NT2/D1 (cell line): ENCODE results near the gene MAJIN.
A peak's percentile ranks its signal among the peaks of the same experiment; 100 is the strongest.

ENCODE experiments used
- DNase-seq: peaks from one replicate; pipeline ENCODE4 v3.0.0-alpha.2; 2011; ENCODE audit warnings: low read depth, low spot score
- H3K27me3 ChIP-seq: 2 replicates; pipeline ENCODE4 v1.6.0; 2011; ENCODE audit warnings: mild to moderate bottlenecking; ENCODE audit not compliant: insufficient read length, insufficient read depth
- H3K36me3 ChIP-seq: 2 replicates; pipeline ENCODE4 v1.6.1; 2011; ENCODE audit warnings: mild to moderate bottlenecking, low read length, mixed read lengths; ENCODE audit not compliant: insufficient read depth, insufficient read length
- H3K4me1 ChIP-seq: 2 replicates; pipeline ENCODE4 v1.5.1; 2011; ENCODE audit not compliant: insufficient read depth, insufficient read length
- H3K4me3 ChIP-seq: 2 replicates; pipeline ENCODE4 v1.5.1; 2011; ENCODE audit warnings: low read depth; ENCODE audit not compliant: insufficient read length
- H3K9ac ChIP-seq: 2 replicates; pipeline ENCODE4 v1.6.0; 2011; ENCODE audit warnings: low read depth; ENCODE audit not compliant: insufficient read length
- H3K9me3 ChIP-seq: 2 replicates; pipeline ENCODE4 v1.5.1; 2011; ENCODE audit warnings: mild to moderate bottlenecking, low read length; ENCODE audit not compliant: insufficient read depth
- SUZ12 ChIP-seq: IDR thresholded peaks from 2 replicates; pipeline ENCODE4 v1.6.1; 2011; ENCODE audit not compliant: insufficient read length, insufficient read depth; ENCODE audit errors: extremely low read depth
- YY1 ChIP-seq: IDR thresholded peaks from 2 replicates; pipeline ENCODE4 v1.6.1; 2011; ENCODE audit not compliant: insufficient read length, insufficient read depth
- ZNF274 ChIP-seq: IDR thresholded peaks from 2 replicates; pipeline ENCODE4 v1.6.1; 2011; ENCODE audit warnings: mild to moderate bottlenecking, low read depth, low read length

Gene MAJIN

DNA sequence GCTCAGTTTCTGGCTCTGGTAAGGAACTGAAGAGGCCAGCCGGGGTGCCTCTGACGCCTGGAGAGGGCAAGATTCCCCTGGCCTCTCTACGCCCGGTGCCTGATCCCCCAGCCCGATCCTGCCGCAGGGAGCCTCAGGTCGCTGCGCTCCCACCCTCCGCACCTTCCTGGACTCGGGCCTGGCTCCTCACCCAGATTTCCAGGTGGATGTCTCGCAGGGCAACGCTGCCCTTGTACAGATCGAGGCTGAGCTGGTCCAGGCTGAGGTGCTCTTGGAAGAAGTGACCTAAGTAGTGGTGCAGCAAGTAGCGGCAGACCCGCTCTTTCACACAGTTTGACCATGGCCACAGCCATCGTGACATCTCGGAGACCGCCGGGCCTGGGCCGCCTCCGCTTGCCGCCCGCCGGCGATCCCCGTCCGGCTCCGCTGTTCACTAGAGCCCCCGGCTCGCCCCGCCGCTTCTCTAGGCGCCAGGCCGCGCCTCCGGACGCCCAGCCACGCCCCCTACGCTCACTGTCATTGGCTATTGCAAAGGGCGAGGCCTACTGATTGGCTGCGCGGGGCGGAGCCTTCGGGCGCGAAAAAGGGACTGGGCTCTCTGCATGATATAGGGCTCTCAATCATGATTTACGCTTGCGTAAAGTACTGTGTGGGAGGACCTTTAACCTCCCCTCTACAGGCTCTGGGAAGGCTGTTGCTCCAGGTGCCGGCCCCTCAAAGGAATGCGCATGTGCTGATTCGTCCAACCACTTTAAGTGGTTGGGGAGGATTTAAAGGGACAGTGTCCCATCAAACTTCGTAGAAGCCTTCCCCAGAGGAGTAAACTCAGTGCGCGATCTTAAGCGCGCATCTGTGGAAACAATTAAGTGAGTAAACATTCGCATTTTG, 54.9 kb downstream of the MAJIN start, which contains the start of gene ATG2A:
ATG2A (minus strand) TSS at position 435 of the 888 bp plus-strand sequence; CDS start at position 361, 74 bp downstream.
- peak; percentile 98 for DNase-seq
- Histone ChIP-seq H3K36me3 (peaks cover 23% of the 10 kb centered on the region), H3K4me3 (peak within 1 kb of the TSS; percentile 87), H3K9me3 (no peaks in the 10 kb centered on the region), H3K27me3 (no peaks in the 10 kb centered on the region), H3K9ac (peak within 1 kb of the TSS; percentile 92), H3K4me1 (no peaks in the 10 kb centered on the region)
- no peak for TF ChIP-seq ZNF274
- no peak for TF ChIP-seq YY1
- TF ChIP-seq SUZ12, result no peak

DNA sequence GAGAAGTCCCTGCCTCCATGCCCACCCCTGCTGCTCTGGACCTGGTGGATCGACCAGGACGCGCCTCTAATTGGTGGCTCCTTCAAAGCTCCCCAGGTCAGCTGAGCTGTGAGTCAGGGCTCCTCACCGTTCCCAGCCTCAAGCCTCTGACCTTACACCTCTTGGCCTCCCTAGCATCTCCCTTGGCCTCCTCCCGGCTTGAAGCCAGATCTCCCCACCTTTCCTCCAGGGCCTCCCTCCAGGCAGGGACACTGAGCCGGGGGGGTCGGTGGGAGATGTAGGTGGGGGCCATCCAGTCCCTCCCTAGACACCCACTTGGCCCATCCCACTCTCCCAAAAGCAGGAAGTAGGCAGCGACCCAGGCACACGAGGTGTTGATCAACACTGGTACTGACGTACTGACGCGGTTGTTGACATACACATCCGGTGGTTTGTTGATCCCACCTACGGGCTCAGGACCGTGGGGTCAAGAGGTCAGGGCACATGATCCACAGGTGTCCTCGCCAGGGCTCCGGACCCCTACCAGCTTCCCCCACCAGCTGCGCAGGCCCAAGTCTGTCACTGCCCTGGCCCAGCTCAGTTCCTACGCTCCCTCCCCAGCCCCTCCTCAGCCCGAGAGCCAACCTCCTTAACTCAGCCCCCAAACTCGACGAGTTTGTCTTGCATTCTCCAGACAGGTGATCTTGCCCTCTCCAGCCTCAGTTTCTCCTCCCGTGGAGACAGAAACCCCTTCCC, 55.7 kb downstream of the MAJIN start:
- no peak for DNase-seq
- Histone ChIP-seq H3K9ac (peak overlapping the region; percentile 92), H3K4me1 (no peaks in the 10 kb centered on the region), H3K36me3 (peaks cover 31% of the 10 kb centered on the region), H3K27me3 (no peaks in the 10 kb centered on the region), H3K9me3 (no peaks in the 10 kb centered on the region), H3K4me3 (peak overlapping the region; percentile 87)
- TF ChIP-seq YY1, result no peak
- TF ChIP-seq ZNF274, result no peak
- TF ChIP-seq SUZ12, result no peak

DNA sequence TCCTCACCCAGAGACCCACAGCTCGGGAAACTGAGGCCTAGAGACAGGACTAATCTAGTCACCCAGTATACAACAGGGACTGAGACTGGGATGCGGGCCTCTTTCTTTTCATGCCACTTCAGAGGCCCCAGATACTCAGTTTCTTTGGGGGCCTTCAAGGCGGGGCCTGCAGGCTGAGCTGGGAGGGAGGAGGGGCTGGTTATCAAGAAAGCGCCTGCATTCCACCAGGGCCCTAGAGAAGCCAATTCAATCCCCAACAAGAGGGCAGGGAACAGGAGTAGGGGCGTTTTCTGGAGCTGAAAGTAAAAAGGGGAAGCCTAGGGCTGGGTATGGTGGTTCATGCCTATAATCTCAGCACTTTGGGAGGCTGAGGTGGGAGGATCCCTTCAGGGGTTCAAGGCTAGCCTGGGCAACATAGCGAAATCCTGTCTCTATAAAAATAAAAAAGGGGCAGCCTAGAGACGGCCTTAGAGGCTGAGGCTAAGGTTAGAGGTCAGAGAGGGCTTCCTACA, 56.5 kb downstream of the MAJIN start:
- H3K4me3 ChIP-seq, result no peak overlapping the region
- peak overlapping the region; percentile 92 for H3K9ac ChIP-seq
- no peak for TF ChIP-seq SUZ12
- TF ChIP-seq ZNF274, result no peak
- no peak for TF ChIP-seq YY1
- H3K4me1 ChIP-seq, result no peaks in the 10 kb centered on the region
- H3K9me3 ChIP-seq, result no peaks in the 10 kb centered on the region
- peaks cover 38% of the 10 kb centered on the region for H3K36me3 ChIP-seq
- no peak for DNase-seq
- H3K27me3 ChIP-seq, result no peaks in the 10 kb centered on the region

DNA sequence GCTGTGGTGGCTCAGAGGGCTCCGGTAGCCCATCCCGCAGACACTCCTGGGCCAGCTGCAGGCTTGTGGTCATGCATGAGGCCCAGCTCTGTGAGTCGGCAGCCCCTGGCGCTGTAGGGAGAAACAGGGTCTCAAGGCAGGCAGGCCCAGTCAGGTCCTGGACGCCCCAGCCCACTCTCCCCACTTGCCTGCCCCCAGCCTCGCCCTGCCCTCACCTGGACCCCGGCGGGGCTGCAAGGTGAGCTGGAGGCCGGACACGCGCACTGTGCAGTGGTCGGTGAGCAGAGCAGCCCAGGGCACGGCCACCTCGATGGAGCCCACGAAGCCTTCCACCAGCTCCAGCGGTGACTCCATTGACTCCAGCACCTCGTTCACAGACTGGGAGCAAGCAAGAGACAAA, 57.8 kb downstream of the MAJIN start:
- H3K36me3 ChIP-seq, result peaks cover 51% of the 10 kb centered on the region
- no peaks in the 10 kb centered on the region for H3K9me3 ChIP-seq
- no peaks in the 10 kb centered on the region for H3K4me1 ChIP-seq
- no peak for TF ChIP-seq ZNF274
- no peak for TF ChIP-seq SUZ12
- no peak for TF ChIP-seq YY1
- DNase-seq, result no peak
- no peak overlapping the region for H3K4me3 ChIP-seq
- H3K9ac ChIP-seq, result no peak overlapping the region
- no peaks in the 10 kb centered on the region for H3K27me3 ChIP-seq

DNA sequence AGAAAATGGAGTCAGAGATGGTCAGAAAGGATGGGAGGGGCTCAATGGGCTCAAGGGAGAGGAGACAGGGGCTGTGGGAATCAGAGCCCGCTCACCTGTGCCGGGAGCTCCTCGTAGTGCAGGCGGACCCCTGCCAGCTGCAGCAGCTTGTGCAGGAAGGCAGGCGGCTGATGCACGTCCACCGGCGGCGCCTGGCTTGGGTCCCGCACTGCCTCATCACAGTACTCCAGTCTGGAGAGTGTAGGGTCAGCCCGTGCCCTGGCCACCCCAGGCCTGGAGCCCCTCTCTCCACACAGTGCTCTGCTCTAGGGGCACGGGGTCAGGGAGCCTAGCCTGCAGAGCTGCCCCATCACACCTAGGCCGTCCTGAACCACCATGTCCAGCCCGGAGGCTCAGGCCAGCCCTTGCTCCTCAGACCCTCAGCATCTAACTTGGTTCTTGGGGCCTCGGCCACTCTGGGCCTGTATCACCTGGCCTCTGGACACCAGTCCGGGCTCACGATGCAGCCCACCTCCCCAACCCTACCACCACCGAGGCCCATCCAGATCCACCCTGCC, 58.7 kb downstream of the MAJIN start:
- no peak for TF ChIP-seq SUZ12
- no peak for TF ChIP-seq YY1
- no peak for TF ChIP-seq ZNF274

DNA sequence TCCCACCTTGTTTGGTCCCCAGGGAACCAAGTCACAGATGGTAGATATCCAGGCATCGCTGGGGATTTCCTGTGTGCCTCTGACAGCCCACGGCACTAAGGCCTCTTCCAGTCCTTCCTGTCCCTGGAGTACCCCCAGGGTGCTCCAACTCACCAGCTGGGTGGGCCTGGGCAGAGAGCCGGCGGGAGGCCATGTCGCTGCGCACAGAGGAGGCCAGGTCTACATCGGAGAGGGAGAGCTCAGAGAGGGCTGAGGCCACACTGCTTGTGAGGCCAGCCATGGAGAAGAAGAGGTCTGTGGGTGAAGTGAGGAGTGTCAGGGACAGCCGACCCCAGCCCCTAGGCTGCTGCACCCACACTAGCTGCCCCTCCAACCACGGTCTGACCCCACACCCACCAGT, 60.2 kb downstream of the MAJIN start:
- Histone ChIP-seq H3K4me3 (no peak overlapping the region), H3K9me3 (no peaks in the 10 kb centered on the region), H3K27me3 (no peaks in the 10 kb centered on the region), H3K9ac (no peak overlapping the region), H3K36me3 (peaks cover 71% of the 10 kb centered on the region), H3K4me1 (no peaks in the 10 kb centered on the region)
- TF ChIP-seq ZNF274 (no peak), YY1 (no peak), SUZ12 (no peak)
- no peak for DNase-seq

More for the DNA sequence above, 58.7 kb downstream of the MAJIN start:
- Histone ChIP-seq H3K4me1 (no peaks in the 10 kb centered on the region), H3K4me3 (no peak overlapping the region), H3K27me3 (no peaks in the 10 kb centered on the region), H3K9ac (no peak overlapping the region), H3K36me3 (peaks cover 59% of the 10 kb centered on the region), H3K9me3 (no peaks in the 10 kb centered on the region)
- DNase-seq, result no peak

DNA sequence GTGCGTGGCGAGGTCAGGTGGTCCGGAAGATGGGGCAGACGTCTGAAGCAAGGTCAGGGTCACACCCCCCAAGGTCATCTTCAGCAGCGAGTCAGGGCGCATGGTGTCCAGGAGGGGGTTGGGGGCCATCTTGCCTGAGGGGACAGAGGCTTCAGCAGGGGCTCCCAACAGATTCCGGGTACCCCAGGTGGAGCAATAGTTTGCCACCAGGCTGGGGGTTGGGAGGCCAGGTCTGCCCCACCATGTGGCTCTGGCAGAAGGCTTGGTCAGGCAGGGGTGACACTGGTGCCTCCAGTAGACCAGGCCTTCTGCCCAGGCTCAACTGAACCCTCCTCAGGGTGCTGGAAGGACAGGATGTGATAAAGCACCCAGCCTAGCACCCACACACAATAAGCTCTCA, 60.8 kb downstream of the MAJIN start:
- DNase-seq, result no peak
- H3K27me3 ChIP-seq, result no peaks in the 10 kb centered on the region
- TF ChIP-seq YY1 (no peak), ZNF274 (no peak), SUZ12 (no peak)
- H3K36me3 ChIP-seq, result peaks cover 77% of the 10 kb centered on the region
- no peaks in the 10 kb centered on the region for H3K9me3 ChIP-seq
- no peak overlapping the region for H3K9ac ChIP-seq
- no peak overlapping the region for H3K4me3 ChIP-seq
- H3K4me1 ChIP-seq, result no peaks in the 10 kb centered on the region
